GM19324 (cell line): ENCODE data around the gene OTUD7B.
"Not testable (repeated sequence)": the region's sequence is repeated elsewhere in the genome, so short reads cannot be mapped to it uniquely, and the experiment has no call there.

ENCODE experiments used
- ATAC-seq: cut with Tn5 transposase; IDR thresholded peaks from one replicate; pipeline ENCODE4 v1.9.1; 2021; ENCODE audit warnings: mild to moderate bottlenecking, moderate library complexity; ENCODE audit not compliant: unreplicated experiment, low FRiP score

Gene OTUD7B

GRCh38 chr1:150010393-150011115 is at the start of gene OTUD7B:
Gene OTUD7B (minus strand): TSS chr1:150010726. CDS start chr1:149977510, 33,216 bp downstream.
- ATAC-seq, result peak; percentile 91

- ATAC-seq, result no peak
These were observed 49.7 kb upstream of the OTUD7B start for GRCh38 chr1:150060260-150060659.

GRCh38 chr1:150056407-150056806 is 45.9 kb upstream of the OTUD7B start:
- no peak for ATAC-seq

GRCh38 chr1:150055507-150055906 is 45.0 kb upstream of the OTUD7B start:
- ATAC-seq, result not testable (repeated sequence)

GRCh38 chr1:150053926-150054325 is 43.4 kb upstream of the OTUD7B start:
- no peak for ATAC-seq

GRCh38 chr1:150051905-150052412 is 41.4 kb upstream of the OTUD7B start:
- ATAC-seq, result not testable (repeated sequence)

- no peak for ATAC-seq
These were observed 40.5 kb upstream of the OTUD7B start for GRCh38 chr1:150051089-150051373.

- no peak for ATAC-seq
These were observed 39.4 kb upstream of the OTUD7B start for GRCh38 chr1:150049926-150050325.

GRCh38 chr1:150034336-150034735 is 23.8 kb upstream of the OTUD7B start:
- ATAC-seq, result no peak

- no peak for ATAC-seq
These were observed 17.8 kb upstream of the OTUD7B start for GRCh38 chr1:150028322-150028721.

GRCh38 chr1:150024156-150024555 is 13.6 kb upstream of the OTUD7B start:
- no peak for ATAC-seq

GRCh38 chr1:150022357-150022756 is 11.8 kb upstream of the OTUD7B start:
- ATAC-seq, result no peak

- ATAC-seq, result no peak
These were observed 10.7 kb upstream of the OTUD7B start for GRCh38 chr1:150021191-150021694.

GRCh38 chr1:150020711-150021110 is 10.2 kb upstream of the OTUD7B start:
- ATAC-seq, result no peak

- ATAC-seq, result no peak
These were observed 7.6 kb upstream of the OTUD7B start for GRCh38 chr1:150018165-150018564.

GRCh38 chr1:150017206-150017750 is 6.8 kb upstream of the OTUD7B start:
- ATAC-seq, result no peak

GRCh38 chr1:150015651-150016131 is 5.2 kb upstream of the OTUD7B start:
- ATAC-seq, result no peak

- ATAC-seq, result no peak
These were observed 2.1 kb upstream of the OTUD7B start for GRCh38 chr1:150012611-150013010.

GRCh38 chr1:150009604-150010392 is 728 bp downstream of the OTUD7B start:
- peak; percentile 9 for ATAC-seq

GRCh38 chr1:150008699-150009098 is 1.8 kb downstream of the OTUD7B start:
- no peak for ATAC-seq

GRCh38 chr1:150006881-150007421 is 3.6 kb downstream of the OTUD7B start:
- no peak for ATAC-seq
